ENCODE measurements around the gene FCGBP.
"Not testable (repeated sequence)": the region's sequence is repeated elsewhere in the genome, so short reads cannot be mapped to it uniquely, and the experiment has no call there.

The FCGBP gene

GRCh38 chr19:39889872-39890754 is 44.3 kb downstream of the FCGBP start:
- not testable (repeated sequence) for FAIRE-seq

DNA sequence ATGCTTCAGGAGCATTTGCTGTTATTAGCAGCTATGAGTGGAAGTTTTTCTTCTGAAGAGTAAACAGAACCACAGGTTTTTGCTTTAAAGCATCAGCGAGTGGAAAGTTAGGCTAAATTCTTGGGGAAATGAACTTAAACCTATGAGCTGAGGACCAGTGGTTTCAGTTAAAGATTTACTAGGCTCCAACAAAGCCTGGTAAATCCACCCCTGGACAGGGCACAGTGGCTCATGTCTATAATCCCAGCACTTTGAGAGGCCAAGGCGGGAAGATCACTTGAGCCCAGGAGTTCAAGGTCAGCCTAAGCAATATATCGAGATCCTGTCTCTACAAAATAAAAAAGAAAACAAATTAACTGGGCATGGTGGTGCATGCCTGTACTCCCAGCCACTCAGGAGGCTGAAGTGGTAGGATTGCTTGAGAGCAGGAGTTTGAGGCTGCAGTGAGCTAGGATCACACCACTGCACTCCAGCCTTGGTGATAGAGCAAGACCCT is 46.9 kb downstream of the FCGBP start:
- FAIRE-seq = not testable (repeated sequence)

DNA sequence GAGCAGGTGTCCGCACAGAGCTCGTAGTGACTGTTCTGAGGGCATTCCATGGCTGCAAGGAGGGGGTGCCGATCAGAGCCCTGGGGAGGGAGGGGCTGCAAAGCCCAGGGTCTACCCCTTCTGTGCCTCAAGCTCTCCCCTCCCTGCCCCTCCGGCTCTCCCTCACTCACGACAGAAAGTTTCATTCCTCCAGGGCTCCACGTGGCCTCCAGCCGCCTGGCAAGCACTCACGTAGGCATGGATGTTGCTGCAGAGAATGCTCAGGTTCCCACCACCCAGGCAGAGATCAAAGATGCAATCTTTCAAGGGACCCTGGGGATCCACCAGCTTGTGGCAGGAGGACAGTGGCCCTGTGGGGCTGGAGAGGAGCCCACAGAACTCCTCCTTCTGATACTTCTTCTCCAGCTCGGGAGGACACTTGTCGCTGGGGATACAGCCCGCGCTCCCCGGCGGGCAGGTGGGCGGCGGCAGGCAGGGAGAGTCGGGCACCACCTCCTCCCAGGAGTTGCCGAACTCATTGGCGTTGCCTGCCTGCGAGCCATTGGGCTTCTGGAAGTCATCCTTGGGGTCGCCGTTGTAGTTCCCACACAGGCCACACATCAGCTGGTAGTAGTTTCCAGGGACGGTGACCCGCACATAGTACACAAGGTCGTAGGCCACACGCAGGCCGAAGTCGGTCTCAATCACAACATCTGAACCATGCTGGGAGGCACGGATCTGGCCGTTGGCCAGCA is 48.4 kb downstream of the FCGBP start:
- FAIRE-seq = not testable (repeated sequence)

GRCh38 chr19:39884721-39885120 is 49.7 kb downstream of the FCGBP start:
- not testable (repeated sequence) for FAIRE-seq
